HEK293 (cell line): ENCODE results near the gene SCIMP.

Experiments used
- HOXA7 ChIP-seq: sonication (generic); formaldehyde crosslinking; IDR thresholded peaks from 2 replicates; pipeline ENCODE4 v1.8.1; 2022; ENCODE audit warnings: missing genetic modification reagents, borderline replicate concordance
- PRDM1 ChIP-seq: fragments of 450-650 bp; formaldehyde crosslinking; IDR thresholded peaks from 2 replicates; pipeline ENCODE4; 2016; ENCODE audit warnings: missing biosample characterization, missing genetic modification characterization
- TCF7L2 ChIP-seq: IDR thresholded peaks from 2 replicates; pipeline ENCODE4 v1.6.1; 2011; ENCODE audit warnings: low read depth, mild to moderate bottlenecking, inconsistent platforms, low read length, moderate library complexity, borderline replicate concordance
- ZNF112 ChIP-seq: fragments of 450-650 bp; formaldehyde crosslinking; IDR thresholded peaks from 2 replicates; pipeline ENCODE4 v1.5.0; 2017; ENCODE audit warnings: missing biosample characterization, missing genetic modification characterization
- ZNF121 ChIP-seq: fragments of 450-650 bp; formaldehyde crosslinking; IDR thresholded peaks from 2 replicates; pipeline ENCODE4 v1.5.1; 2016; ENCODE audit warnings: missing biosample characterization, missing genetic modification characterization
- ZNF248 ChIP-seq: fragments of 450-650 bp; formaldehyde crosslinking; IDR thresholded peaks from 2 replicates; pipeline ENCODE4 v1.5.1; 2017; ENCODE audit warnings: missing biosample characterization, missing genetic modification characterization
- ZNF600 ChIP-seq: fragments of 450-650 bp; formaldehyde crosslinking; IDR thresholded peaks from 2 replicates; pipeline ENCODE4 v1.5.1; 2016; ENCODE audit warnings: missing biosample characterization, missing genetic modification characterization
- ZNF626 ChIP-seq: fragments of 450-650 bp; sonication (Bioruptor Pico); formaldehyde crosslinking; IDR thresholded peaks from 2 replicates; pipeline ENCODE4 v1.5.1; 2018; ENCODE audit warnings: missing biosample characterization, missing genetic modification characterization, inconsistent platforms
- ZNF701 ChIP-seq: fragments of 450-650 bp; formaldehyde crosslinking; IDR thresholded peaks from 2 replicates; pipeline ENCODE4 v1.5.1; 2016; ENCODE audit warnings: missing biosample characterization, missing genetic modification characterization
- TF ChIP-seq, protein P1 (sequence below): fragments of 450-650 bp; formaldehyde crosslinking; IDR thresholded peaks from 2 replicates; pipeline ENCODE4 v1.5.1; 2016; ENCODE audit warnings: missing biosample characterization, missing genetic modification characterization
- TF ChIP-seq, protein P2 (sequence below): fragments of 450-650 bp; formaldehyde crosslinking; IDR thresholded peaks from 2 replicates; pipeline ENCODE4 v1.5.1; 2016; ENCODE audit warnings: missing biosample characterization, missing genetic modification characterization
- TF ChIP-seq, protein P3 (sequence below): fragments of 450-650 bp; formaldehyde crosslinking; IDR thresholded peaks from 2 replicates; pipeline ENCODE4 v1.5.1; 2017; ENCODE audit warnings: missing biosample characterization, missing genetic modification characterization

DNA sequence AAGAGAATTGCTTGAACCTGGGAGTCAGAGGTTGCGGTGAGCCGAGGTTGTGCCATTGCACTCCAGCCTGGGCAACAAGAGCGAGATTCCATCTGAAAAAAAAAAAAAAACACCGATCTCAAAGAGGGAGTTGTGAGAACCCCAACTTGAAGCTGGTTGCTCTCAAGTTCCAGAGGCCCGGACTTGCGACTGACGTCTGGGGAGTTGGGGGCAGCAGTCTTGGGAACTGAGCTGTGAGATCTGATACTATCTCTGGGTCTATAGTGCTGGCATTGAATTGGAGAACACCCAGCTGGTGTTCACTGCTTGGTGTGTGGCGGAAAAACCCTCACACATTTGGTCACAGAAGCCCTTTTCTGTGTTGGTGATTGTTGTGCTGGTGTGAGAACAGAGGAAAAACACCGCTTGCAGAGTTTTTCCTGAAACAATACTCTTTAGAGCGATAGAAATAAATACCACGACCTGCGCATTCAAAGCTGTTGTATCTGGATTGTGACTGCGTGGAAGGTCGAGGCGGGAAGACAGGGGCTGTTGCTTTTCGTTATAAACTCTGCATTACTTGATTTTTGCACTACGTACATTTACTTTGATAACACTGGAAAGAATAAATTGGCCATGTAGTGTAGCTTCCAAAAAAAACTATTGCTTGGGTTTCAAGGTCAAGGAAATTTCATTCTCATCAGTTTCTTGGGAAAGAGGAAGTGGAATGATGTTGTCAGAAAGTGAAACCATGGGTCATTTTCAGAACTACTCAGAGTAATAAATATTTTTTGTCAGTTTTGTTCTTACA is 8.8 kb downstream of the SCIMP start:
- TF ChIP-seq ZNF112: no peak
- TF ChIP-seq, protein P1, sequence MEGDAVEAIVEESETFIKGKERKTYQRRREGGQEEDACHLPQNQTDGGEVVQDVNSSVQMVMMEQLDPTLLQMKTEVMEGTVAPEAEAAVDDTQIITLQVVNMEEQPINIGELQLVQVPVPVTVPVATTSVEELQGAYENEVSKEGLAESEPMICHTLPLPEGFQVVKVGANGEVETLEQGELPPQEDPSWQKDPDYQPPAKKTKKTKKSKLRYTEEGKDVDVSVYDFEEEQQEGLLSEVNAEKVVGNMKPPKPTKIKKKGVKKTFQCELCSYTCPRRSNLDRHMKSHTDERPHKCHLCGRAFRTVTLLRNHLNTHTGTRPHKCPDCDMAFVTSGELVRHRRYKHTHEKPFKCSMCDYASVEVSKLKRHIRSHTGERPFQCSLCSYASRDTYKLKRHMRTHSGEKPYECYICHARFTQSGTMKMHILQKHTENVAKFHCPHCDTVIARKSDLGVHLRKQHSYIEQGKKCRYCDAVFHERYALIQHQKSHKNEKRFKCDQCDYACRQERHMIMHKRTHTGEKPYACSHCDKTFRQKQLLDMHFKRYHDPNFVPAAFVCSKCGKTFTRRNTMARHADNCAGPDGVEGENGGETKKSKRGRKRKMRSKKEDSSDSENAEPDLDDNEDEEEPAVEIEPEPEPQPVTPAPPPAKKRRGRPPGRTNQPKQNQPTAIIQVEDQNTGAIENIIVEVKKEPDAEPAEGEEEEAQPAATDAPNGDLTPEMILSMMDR (tag by site-specific recombination): no peak
- TF ChIP-seq ZNF626 (tag by site-specific recombination): no peak
- no peak for TF ChIP-seq HOXA7 (CRISPR knock-in tag)
- no peak for TF ChIP-seq ZNF701 (tag by site-specific recombination)
- no peak for TF ChIP-seq PRDM1 (tag by site-specific recombination)
- no peak for TF ChIP-seq ZNF121 (tag by site-specific recombination)
- TF ChIP-seq, protein P2, sequence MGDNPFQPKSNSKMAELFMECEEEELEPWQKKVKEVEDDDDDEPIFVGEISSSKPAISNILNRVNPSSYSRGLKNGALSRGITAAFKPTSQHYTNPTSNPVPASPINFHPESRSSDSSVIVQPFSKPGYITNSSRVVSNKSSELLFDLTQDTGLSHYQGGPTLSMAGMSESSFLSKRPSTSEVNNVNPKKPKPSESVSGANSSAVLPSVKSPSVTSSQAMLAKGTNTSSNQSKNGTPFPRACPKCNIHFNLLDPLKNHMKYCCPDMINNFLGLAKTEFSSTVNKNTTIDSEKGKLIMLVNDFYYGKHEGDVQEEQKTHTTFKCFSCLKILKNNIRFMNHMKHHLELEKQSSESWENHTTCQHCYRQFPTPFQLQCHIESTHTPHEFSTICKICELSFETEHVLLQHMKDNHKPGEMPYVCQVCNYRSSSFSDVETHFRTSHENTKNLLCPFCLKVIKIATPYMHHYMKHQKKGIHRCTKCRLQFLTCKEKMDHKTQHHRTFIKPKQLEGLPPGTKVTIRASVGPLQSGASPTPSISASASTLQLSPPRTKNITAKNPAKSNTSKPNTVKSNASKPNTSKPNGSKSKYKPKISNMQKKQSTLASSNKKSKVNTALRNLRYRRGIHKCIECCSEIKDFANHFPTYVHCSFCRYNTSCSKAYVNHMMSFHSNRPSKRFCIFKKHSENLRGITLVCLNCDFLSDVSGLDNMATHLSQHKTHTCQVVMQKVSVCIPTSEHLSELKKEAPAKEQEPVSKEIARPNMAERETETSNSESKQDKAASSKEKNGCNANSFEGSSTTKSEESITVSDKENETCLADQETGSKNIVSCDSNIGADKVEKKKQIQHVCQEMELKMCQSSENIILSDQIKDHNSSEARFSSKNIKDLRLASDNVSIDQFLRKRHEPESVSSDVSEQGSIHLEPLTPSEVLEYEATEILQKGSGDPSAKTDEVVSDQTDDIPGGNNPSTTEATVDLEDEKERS: no peak
- no peak for TF ChIP-seq ZNF248 (tag by site-specific recombination)
- TF ChIP-seq ZNF600 (tag by site-specific recombination): no peak
- TF ChIP-seq TCF7L2: no peak
- TF ChIP-seq, protein P3, sequence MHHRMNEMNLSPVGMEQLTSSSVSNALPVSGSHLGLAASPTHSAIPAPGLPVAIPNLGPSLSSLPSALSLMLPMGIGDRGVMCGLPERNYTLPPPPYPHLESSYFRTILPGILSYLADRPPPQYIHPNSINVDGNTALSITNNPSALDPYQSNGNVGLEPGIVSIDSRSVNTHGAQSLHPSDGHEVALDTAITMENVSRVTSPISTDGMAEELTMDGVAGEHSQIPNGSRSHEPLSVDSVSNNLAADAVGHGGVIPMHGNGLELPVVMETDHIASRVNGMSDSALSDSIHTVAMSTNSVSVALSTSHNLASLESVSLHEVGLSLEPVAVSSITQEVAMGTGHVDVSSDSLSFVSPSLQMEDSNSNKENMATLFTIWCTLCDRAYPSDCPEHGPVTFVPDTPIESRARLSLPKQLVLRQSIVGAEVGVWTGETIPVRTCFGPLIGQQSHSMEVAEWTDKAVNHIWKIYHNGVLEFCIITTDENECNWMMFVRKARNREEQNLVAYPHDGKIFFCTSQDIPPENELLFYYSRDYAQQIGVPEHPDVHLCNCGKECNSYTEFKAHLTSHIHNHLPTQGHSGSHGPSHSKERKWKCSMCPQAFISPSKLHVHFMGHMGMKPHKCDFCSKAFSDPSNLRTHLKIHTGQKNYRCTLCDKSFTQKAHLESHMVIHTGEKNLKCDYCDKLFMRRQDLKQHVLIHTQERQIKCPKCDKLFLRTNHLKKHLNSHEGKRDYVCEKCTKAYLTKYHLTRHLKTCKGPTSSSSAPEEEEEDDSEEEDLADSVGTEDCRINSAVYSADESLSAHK (tag by site-specific recombination): no peak
